H1 (cell line): ENCODE data around the gene ALDH1A2. TPM values are rescaled to one million over a fixed set of nuclear protein-coding genes. Genes with fewer than 3 reads are reported as not detected.

Experiments
- JUN ChIP-seq: IDR thresholded peaks from 2 replicates; pipeline ENCODE4 v1.6.1; 2011; ENCODE audit warnings: low read depth, mild to moderate bottlenecking, improper control_type of control experiment, low read length
- SRF ChIP-seq: IDR thresholded peaks from 2 replicates; pipeline ENCODE4 v1.6.1; 2011; ENCODE audit warnings: mild to moderate bottlenecking, low read depth, low read length, moderate library complexity
- SUZ12 ChIP-seq: fragments of 200-600 bp; sonication (generic); IDR thresholded peaks from 2 replicates; pipeline ENCODE4 v1.6.1; 2012; ENCODE audit warnings: mild to moderate bottlenecking, inconsistent platforms, low read length, moderate library complexity, mixed read lengths
- polyA plus RNA-seq, 7 experiments: library from polyadenylated mRNA; depleted of rRNA in 3 of 7; stranded (reverse) in 5 of 7; unstranded in 2 of 7; fragments of >200 nt in 5 of 7; fragments of 200-250 nt in 2 of 7; gene quantifications; 1 replicate in 5 of 7; 2 replicates in 1 of 7; 4 replicates in 1 of 7; pipeline versions ENCODE4 v1.2.1 to v1.2.3, GENCODE V29; 2011 to 2013; ENCODE audit warnings: missing spikeins in 2 of 7, mixed read lengths in 2 of 7
- total RNA-seq: library from RNA; stranded (reverse); fragmentation: NEBNext Ultra II Directional; extraction: Animal tissue kit (Norgen Biotek cat#: 25700); gene quantifications from 2 replicates; pipeline ENCODE4 v1.2.1, GENCODE V29; 2021

The ALDH1A2 gene
- total and polyA plus RNA-seq, 2 of the 8 experiments (the other 6 are each of a cell fraction or from before 2014, with no cell fraction given) = 0.06 to 0.24 TPM

DNA sequence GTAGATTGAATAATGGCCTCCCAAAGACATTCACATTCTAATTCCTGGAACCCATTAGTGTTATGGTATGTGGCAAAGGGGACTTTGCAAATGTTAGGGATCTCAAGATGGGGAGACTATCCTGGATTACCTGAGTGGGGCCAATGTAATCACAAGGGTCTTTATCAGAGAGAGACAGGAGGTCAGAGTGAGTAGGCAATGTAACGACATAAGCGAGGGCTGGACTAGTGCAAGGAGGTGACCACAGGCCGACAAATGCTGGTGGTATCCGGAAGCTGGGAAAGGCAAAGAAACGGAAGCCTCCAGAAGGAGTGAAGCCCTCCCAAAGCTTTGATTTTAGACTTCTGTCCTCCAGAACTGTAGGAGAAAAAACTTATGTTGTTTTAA lies 46.2 kb upstream of the ALDH1A2 start (continued):
- TF ChIP-seq SRF = no peak
- TF ChIP-seq SUZ12 = no peak
- no peak for TF ChIP-seq JUN
- TF ChIP-seq, all 59 proteins: peak for 0
